HepG2 (cell line): Measurements from ENCODE around the gene UBE3A. TPM values are rescaled to one million over a fixed set of nuclear protein-coding genes. Genes with fewer than 3 reads are reported as not detected.

Source experiments
- ATAC-seq: fragments of 200-7000 bp; cut with Tn5 transposase; 3 replicates; pipeline ENCODE4 v1.9.1; 2020; ENCODE audit warnings: mild to moderate bottlenecking, moderate library complexity
- BruUV-seq: library from RNA; stranded (reverse); fragments of 400-500 nt; replicated peaks from 2 replicates; lab custom pipeline; 2021; lab: Mats Ljungman, UMichigan
- CTCF ChIA-PET: fragments of 300-600 bp; formaldehyde crosslinking; extraction: SDS; loops from one replicate; lab custom pipeline; 2021; ENCODE audit warnings: low total read pairs, inconsistent platforms, low intra/inter-chr PET ratio; lab: Yijun Ruan, JAX
- POLR2A ChIA-PET: fragments of 350-600 bp; sonication (Branson Sonifier 250); formaldehyde crosslinking; loops from one replicate; lab custom pipeline; 2020; ENCODE audit warnings: antibody characterized with exemption, inconsistent platforms; lab: Yijun Ruan, JAX
- DNase-seq: peaks from one replicate; pipeline ENCODE4 v3.0.0-alpha.2; 2015; ENCODE audit warnings: low spot score
- FAIRE-seq: peaks from 3 replicates; lab custom pipeline; 2011; peaks lifted over from hg19 to GRCh38; lab: Jason Lieb, UNC
- H2AFZ ChIP-seq: one replicate; pipeline ENCODE4 v1.6.1; 2011; ENCODE audit warnings: low read length, inconsistent platforms
- H3K27ac ChIP-seq: fragments of 300-600 bp; 3 replicates; pipeline ENCODE4 v1.8.0; 2011; ENCODE audit warnings: mixed run types, mild to moderate bottlenecking, mixed read lengths, low read length, inconsistent platforms; ENCODE audit not compliant: insufficient read depth; ENCODE audit errors: extremely low read length
- H3K27me3 ChIP-seq, 2 experiments: fragments of 200-600 bp in 1 of 2; 2 replicates in 1 of 2; 3 replicates in 1 of 2; pipeline versions ENCODE4 v1.6.0 to v1.8.0; 2011; ENCODE audit warnings: low read length in 2 of 2, mild to moderate bottlenecking in 2 of 2, moderate library complexity in 2 of 2, inconsistent platforms in 1 of 2; ENCODE audit not compliant: insufficient read depth in 2 of 2, control insufficient read depth in 1 of 2
- H3K36me3 ChIP-seq, 2 experiments: fragments of 200-600 bp in 1 of 2; replicated peaks in 1 of 2; 2 replicates in 1 of 2; 3 replicates in 1 of 2; pipeline versions ENCODE4 v1.5.1 to v1.8.0; 2011; ENCODE audit warnings: low read length in 2 of 2, inconsistent platforms in 1 of 2; ENCODE audit not compliant: insufficient read depth in 2 of 2, control insufficient read depth in 1 of 2
- H3K4me1 ChIP-seq: 2 replicates; pipeline ENCODE4 v1.5.1; 2012; ENCODE audit warnings: low read length, inconsistent platforms; ENCODE audit not compliant: insufficient read depth
- H3K4me2 ChIP-seq: 2 replicates; pipeline ENCODE4 v1.6.0; 2011; ENCODE audit warnings: low read depth, low read length, inconsistent platforms
- H3K4me3 ChIP-seq, 3 experiments: fragments of 200-600 bp in 1 of 3; sonication (generic), shearing (Covaris generic) in 1 of 3; replicated peaks in 1 of 3; 2 replicates each; pipeline ENCODE4 v1.5.1; 2011 to 2016; ENCODE audit warnings: low read length in 3 of 3, inconsistent platforms in 2 of 3, low read depth in 2 of 3, mild to moderate bottlenecking in 2 of 3, control low read depth in 1 of 3, mixed read lengths in 1 of 3; ENCODE audit not compliant: insufficient read depth in 1 of 3
- H3K79me2 ChIP-seq: one replicate; pipeline ENCODE4 v1.6.1; 2011; ENCODE audit warnings: low read length, inconsistent platforms; ENCODE audit not compliant: insufficient read depth
- H3K9ac ChIP-seq: 2 replicates; pipeline ENCODE4 v1.6.0; 2011; ENCODE audit warnings: mild to moderate bottlenecking, low read depth, low read length, inconsistent platforms; ENCODE audit not compliant: insufficient read depth
- H3K9me3 ChIP-seq: 2 replicates; pipeline ENCODE4 v1.5.1; 2012; ENCODE audit warnings: mild to moderate bottlenecking, low read length
- H4K20me1 ChIP-seq: 2 replicates; pipeline ENCODE4 v1.6.0; 2011; ENCODE audit warnings: inconsistent platforms, mild to moderate bottlenecking, low read length, moderate library complexity; ENCODE audit not compliant: insufficient read depth
- BORCS8-MEF2B ChIP-seq: sonication (generic); formaldehyde crosslinking; IDR thresholded peaks from 2 replicates; pipeline ENCODE4 v1.8.0; 2022; ENCODE audit warnings: mild to moderate bottlenecking, missing genetic modification reagents
- CHCHD3 ChIP-seq: sonication (generic); formaldehyde crosslinking; IDR thresholded peaks from 2 replicates; pipeline ENCODE4 v1.8.0; 2022; ENCODE audit warnings: mild to moderate bottlenecking, missing genetic modification reagents, moderate library complexity
- DZIP1 ChIP-seq: sonication (generic); formaldehyde crosslinking; IDR thresholded peaks from 2 replicates; pipeline ENCODE4 v1.5.0; 2020; ENCODE audit warnings: mild to moderate bottlenecking, missing genetic modification reagents
- HINFP ChIP-seq: sonication (generic); formaldehyde crosslinking; IDR thresholded peaks from 2 replicates; pipeline ENCODE4 v1.4.0; 2020; ENCODE audit warnings: low read depth, mild to moderate bottlenecking, missing genetic modification reagents
- HMG20A ChIP-seq: IDR thresholded peaks from 2 replicates; pipeline ENCODE4 v1.6.1; 2016; ENCODE audit warnings: borderline replicate concordance
- JDP2 ChIP-seq: sonication (generic); formaldehyde crosslinking; IDR thresholded peaks from 2 replicates; pipeline ENCODE4 v1.8.1; 2022; ENCODE audit warnings: missing genetic modification reagents, borderline replicate concordance
- KMT2A ChIP-seq: sonication (generic); formaldehyde crosslinking; IDR thresholded peaks from 2 replicates; pipeline ENCODE4 v1.4.0; 2020; ENCODE audit warnings: missing genetic modification reagents
- NONO ChIP-seq, 2 experiments: fragments of 450-650 bp in 1 of 2; sonication (generic) in 1 of 2; formaldehyde crosslinking in 1 of 2; IDR thresholded peaks in 1 of 2; conservative IDR thresholded peaks in 1 of 2; 2 replicates each; pipeline versions ENCODE4 v1.6.1 to v1.8.0; 2017 to 2022; ENCODE audit warnings: mild to moderate bottlenecking in 1 of 2, missing genetic modification reagents in 1 of 2, moderate library complexity in 1 of 2
- POGK ChIP-seq: sonication (generic); formaldehyde crosslinking; conservative IDR thresholded peaks from 2 replicates; pipeline ENCODE4 v1.8.0; 2022; ENCODE audit warnings: mild to moderate bottlenecking, moderate library complexity, missing genetic modification reagents
- TEAD3 ChIP-seq: optimal IDR thresholded peaks from 2 replicates; pipeline ENCODE3; 2016; ENCODE audit warnings: borderline replicate concordance
- ZNF446 ChIP-seq: sonication (generic); formaldehyde crosslinking; IDR thresholded peaks from 2 replicates; pipeline ENCODE4 v1.5.0; 2020; ENCODE audit warnings: mild to moderate bottlenecking, missing genetic modification reagents
- ZNF704 ChIP-seq: sonication (generic); formaldehyde crosslinking; IDR thresholded peaks from 2 replicates; pipeline ENCODE4 v1.8.1; 2023; ENCODE audit warnings: mild to moderate bottlenecking, inconsistent platforms, moderate library complexity, missing genetic modification reagents, borderline replicate concordance
- ZNF775 ChIP-seq: sonication (generic); formaldehyde crosslinking; IDR thresholded peaks from 2 replicates; pipeline ENCODE4 v1.4.0; 2020; ENCODE audit warnings: missing genetic modification reagents, mild to moderate bottlenecking, moderate library complexity, borderline replicate concordance
- ZNF776 ChIP-seq: sonication (generic); formaldehyde crosslinking; IDR thresholded peaks from 2 replicates; pipeline ENCODE4 v1.4.0; 2020; ENCODE audit warnings: mild to moderate bottlenecking, missing genetic modification reagents
- ZNF782 ChIP-seq: sonication (generic); formaldehyde crosslinking; IDR thresholded peaks from 2 replicates; pipeline ENCODE4 v1.4.0; 2020; ENCODE audit warnings: missing genetic modification reagents, mild to moderate bottlenecking, borderline replicate concordance
- WGBS: methylation state at CpG from one replicate; pipeline ENCODE4 v1.1.6; 2017; ENCODE audit warnings: low lambda C conversion rate; 5-methylcytosine and 5-hydroxymethylcytosine counted together
- in situ Hi-C: cut with HindIII; loops from 2 replicates; pipeline ENCODE4 v1.10.0; 2017; ENCODE audit warnings: low pct_unique_long_range_greater_than_20kb; ENCODE audit not compliant: extremely low pct_ligation_motif_present
- intact Hi-C: fragments of 100-400 bp; cut with micrococcal nuclease; formaldehyde crosslinking; loops from one replicate; pipeline ENCODE4 v1.10.0; 2022; ENCODE audit not compliant: unreplicated experiment
- polyA plus RNA-seq, 8 experiments: library from polyadenylated mRNA; depleted of rRNA in 3 of 8; stranded (reverse) in 7 of 8; unstranded in 1 of 8; fragments of >200 nt; fragmentation: Illumina TruSeq in 4 of 8; extraction: Trizol in 4 of 8; gene quantifications; 2 replicates each; pipeline versions ENCODE4 v1.2.1 to v1.2.3, GENCODE V29; 2011 to 2016; ENCODE audit warnings: low read depth in 4 of 8, missing spikeins in 1 of 8, mixed read lengths in 1 of 8; ENCODE audit not compliant: insufficient read depth in 1 of 8
- total RNA-seq, 5 experiments: library from RNA; depleted of rRNA; stranded (reverse); fragments of >200 nt; fragmentation: Illumina TruSeq; extraction: Trizol; gene quantifications; 2 replicates each; pipeline ENCODE4 v1.2.3, GENCODE V29; 2016; ENCODE audit warnings: low read depth in 1 of 5

Gene UBE3A
- total and polyA plus RNA-seq, 2 of the 13 experiments (the other 11 are each of a cell fraction or from before 2014, with no cell fraction given), result 17.3 to 80.5 TPM

GRCh38 chr15:25464784-25465183, 26.0 kb upstream of the UBE3A start (continued):
- no peak for TF ChIP-seq POGK (CRISPR knock-in tag)
- TF ChIP-seq KMT2A (CRISPR knock-in tag), result no peak
- no peak for TF ChIP-seq ZNF776
- no peak for TF ChIP-seq TEAD3 (CRISPR knock-in tag)
- TF ChIP-seq ZNF446 (CRISPR knock-in tag), result no peak
- TF ChIP-seq NONO (IDR thresholded peaks at IDR 0.05), result no peak
- TF ChIP-seq NONO (CRISPR knock-in tag; conservative IDR thresholded peaks at IDR 0.05), result no peak
- no peak for TF ChIP-seq BORCS8-MEF2B (CRISPR knock-in tag)
- no peak for TF ChIP-seq JDP2 (CRISPR knock-in tag)
- no peak for TF ChIP-seq CHCHD3
- no peak for TF ChIP-seq ZNF704 (CRISPR knock-in tag)

GRCh38 chr15:25464383-25464782, 25.6 kb upstream of the UBE3A start:
- Histone ChIP-seq H3K36me3 (no peaks in the 10 kb centered on the region), H4K20me1 (no peaks in the 10 kb centered on the region), H3K4me1 (no peaks in the 10 kb centered on the region), H3K27me3 (no peaks in the 10 kb centered on the region), H3K79me2 (no peaks in the 10 kb centered on the region), H3K4me2 (no peak overlapping the region), H3K4me3 (no peak overlapping the region), H2AFZ (no peak overlapping the region), H3K9me3 (peaks cover 4% of the 10 kb centered on the region; the same call in 1 of the 2 replicates), H3K27ac (no peak overlapping the region), H3K9ac (no peak overlapping the region)
- CTCF ChIA-PET, result no interaction called here
- FAIRE-seq, result no peak
- in situ Hi-C loops, result no loop called here
- WGBS, result no CpG with 5 or more reads among the region's 1 CpG
- BruUV-seq, result no TSS peak
- POLR2A ChIA-PET, result no interaction called here
- intact Hi-C loops, result no loop called here
- no peak for ATAC-seq
- no peak for DNase-seq
- TF ChIP-seq HINFP (CRISPR knock-in tag) (no peak), ZNF704 (CRISPR knock-in tag) (no peak), ZNF782 (no peak), ZNF775 (CRISPR knock-in tag) (no peak), DZIP1 (no peak), HMG20A (CRISPR knock-in tag) (no peak)
